HS-5 (cell line): ENCODE measurements around the gene ALOX15B.
"Not testable (repeated sequence)": the region's sequence is repeated elsewhere in the genome, so short reads cannot be mapped to it uniquely, and the experiment has no call there.

Source experiments
- DNase-seq: peaks from one replicate; pipeline ENCODE4 v3.0.0-alpha.2; 2012; ENCODE audit warnings: low read depth

The ALOX15B gene

DNA sequence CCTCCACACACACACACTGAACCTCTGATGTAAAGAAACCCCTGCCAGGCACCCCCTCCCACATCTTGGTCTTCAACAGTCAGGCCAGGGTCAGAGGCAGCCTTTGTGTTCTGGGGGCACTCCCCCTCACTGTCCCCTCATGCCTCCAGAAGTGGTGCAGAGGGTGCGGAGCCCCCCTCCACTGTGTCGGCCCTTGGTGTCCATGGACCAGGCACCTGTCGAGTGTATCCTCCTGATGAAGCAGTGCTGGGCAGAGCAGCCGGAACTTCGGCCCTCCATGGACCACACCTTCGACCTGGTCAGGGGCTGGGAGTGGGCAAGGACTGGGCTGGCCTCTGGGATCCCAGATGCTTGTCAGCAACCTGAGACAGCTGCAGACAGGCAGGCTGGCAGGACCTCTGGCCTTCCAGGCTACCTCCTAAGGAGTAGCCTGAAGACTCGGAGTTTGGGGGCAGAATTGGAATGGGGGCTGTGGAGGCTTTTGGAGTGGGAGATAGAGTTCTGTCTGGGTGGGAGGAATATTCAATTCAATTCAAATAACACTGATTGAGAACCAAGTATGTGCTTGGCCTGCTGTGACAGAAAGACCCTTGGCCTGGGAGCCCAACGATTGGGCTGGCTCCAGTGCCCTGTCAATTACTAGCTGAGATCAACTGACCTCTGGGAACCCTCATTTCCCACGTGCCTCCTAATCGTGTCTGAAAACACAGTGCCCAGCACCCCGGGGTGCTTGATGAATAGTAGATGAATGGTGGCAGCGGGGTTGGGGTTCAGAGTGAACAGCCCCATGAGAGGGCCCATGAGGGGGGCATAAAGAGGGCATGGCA, 24.9 kb upstream of the ALOX15B start:
- no peak for DNase-seq

DNA sequence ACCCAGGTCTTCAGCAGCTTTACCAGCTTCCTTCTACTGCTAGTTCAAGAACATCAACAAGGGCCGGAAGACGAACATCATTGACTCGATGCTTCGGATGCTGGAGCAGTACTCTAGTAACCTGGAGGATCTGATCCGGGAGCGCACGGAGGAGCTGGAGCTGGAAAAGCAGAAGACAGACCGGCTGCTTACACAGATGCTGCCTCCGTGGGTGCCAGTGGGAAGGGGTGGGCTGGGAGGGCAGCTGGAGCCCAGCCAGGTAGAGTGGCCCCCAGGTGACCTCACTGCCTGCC, 24.4 kb upstream of the ALOX15B start:
- no peak for DNase-seq

DNA sequence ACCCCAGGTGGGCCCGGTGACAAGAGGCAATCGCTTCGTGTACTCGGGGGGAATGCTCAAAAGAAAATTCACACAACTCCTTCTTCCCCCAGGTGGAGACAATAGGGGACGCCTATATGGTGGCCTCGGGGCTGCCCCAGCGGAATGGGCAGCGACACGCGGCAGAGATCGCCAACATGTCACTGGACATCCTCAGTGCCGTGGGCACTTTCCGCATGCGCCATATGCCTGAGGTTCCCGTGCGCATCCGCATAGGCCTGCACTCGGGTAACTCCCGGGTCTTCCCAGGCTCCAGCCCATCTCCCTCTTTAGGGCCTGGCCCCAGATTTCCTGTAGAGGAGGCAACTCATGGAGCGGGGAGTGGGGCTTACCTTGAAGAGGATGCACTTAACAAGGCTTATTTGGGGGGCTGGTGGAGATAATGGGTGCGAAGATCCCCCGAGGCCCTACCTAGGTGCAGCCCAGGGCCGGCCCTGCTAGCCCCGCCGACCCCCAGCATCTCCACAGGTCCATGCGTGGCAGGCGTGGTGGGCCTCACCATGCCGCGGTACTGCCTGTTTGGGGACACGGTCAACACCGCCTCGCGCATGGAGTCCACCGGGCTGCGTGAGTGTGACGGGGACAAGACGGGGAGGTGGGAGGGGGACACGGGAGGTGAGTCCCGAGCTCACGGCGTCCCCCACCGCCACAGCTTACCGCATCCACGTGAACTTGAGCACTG, 23.5 kb upstream of the ALOX15B start:
- no peak for DNase-seq

DNA sequence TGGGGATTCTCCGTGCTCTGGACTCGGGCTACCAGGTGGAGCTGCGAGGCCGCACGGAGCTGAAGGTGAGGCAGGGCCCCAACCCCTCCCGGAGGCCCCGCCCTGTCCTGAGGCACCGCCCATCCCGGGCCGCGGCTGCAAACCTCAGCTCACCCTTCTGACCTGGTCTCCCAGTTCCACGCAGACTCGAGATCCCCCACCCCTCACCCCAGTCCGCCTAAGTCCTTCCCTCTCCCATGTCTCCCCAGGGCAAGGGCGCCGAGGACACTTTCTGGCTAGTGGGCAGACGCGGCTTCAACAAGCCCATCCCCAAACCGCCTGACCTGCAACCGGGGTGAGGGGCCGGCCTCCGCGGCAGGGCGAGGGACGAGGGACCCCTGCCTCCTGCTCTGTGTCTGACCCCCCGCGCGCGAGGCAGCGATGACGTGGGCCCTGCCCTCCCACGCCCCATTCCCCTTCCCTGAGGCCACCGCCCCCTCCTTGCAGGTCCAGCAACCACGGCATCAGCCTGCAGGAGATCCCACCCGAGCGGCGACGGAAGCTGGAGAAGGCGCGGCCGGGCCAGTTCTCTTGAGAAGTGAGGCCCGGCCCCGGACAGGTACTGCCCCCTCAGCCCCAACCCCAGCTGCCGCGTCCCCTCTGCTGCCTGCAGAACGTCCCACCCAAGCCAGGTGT, 22.8 kb upstream of the ALOX15B start:
- DNase-seq = no peak

DNA sequence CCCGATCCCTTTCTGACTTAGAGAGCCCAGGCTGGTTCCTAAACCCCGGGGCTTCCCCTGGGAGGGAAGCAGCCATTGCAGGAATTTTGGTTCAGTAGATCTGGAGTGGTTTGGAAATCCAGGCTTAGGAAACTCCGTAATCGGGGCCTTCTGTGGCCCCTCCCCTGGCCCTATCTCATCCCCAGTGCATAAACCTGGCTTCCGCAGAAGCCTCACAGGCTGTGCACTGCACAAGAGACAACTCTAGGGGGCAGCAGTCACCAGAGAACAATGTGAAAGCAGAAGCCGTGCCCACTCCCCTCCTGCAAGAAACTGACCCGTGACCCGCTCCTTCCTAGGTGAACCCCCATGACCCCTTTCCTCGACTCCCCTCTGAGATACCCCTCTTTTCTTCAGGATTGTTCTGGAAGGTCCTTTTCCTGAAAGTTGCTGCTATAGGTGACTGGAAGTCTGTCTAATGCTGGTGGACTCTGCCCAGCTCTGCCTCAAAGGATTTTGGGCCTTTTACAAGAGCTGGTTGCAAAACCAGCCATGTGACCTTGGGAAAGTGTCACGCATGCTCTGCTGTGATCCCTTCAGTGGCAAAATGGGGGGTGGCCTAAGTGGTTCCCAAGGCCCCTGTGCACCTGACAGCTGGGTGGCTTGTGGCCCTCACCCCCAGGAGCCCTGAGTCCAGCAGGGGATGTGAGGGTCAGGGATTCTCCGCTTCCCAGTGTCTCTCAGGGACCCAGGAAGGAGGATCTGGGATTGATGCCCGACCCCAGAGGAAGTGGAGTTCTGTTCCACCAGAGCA, 22.0 kb upstream of the ALOX15B start:
- DNase-seq = no peak

DNA sequence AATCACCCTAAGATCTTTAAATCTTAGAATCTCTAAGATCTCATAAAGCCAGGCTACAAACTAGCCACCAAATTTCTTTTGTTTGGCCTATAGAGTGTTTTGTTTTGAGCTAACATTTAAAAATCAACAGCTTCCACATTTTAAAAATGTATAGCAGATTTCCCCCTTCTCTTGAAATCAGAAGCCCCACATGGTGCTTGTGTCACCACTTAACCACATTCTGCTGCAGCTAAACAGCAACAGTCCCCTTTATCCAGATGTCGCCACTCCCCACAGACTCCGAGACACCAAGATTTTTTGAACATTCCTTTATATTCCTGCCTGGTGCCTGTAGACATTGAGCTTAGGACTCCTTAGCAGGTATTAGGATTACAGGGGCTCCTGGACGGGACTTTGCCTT, 20.4 kb upstream of the ALOX15B start:
- no peak for DNase-seq

DNA sequence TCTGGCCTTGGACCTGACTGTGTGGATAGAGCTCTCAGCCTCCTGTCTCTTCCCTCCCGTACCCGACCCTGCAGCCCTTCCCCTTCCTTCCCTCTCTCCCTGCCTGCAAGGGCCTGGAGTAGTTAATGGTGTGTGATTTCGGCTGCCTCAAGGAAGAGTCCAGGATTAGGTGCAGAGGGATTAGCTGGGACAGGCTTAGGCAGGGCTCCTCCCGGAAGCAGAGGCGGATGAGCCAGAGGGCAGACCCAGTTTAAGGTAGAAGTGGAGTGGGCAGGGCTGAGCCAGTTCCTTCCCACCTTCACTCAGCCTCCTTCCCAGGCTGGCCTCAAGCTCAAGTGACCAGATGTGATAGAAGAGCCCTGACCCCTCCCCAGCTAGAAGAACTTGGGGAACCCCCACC, 19.7 kb upstream of the ALOX15B start:
- DNase-seq = no peak

DNA sequence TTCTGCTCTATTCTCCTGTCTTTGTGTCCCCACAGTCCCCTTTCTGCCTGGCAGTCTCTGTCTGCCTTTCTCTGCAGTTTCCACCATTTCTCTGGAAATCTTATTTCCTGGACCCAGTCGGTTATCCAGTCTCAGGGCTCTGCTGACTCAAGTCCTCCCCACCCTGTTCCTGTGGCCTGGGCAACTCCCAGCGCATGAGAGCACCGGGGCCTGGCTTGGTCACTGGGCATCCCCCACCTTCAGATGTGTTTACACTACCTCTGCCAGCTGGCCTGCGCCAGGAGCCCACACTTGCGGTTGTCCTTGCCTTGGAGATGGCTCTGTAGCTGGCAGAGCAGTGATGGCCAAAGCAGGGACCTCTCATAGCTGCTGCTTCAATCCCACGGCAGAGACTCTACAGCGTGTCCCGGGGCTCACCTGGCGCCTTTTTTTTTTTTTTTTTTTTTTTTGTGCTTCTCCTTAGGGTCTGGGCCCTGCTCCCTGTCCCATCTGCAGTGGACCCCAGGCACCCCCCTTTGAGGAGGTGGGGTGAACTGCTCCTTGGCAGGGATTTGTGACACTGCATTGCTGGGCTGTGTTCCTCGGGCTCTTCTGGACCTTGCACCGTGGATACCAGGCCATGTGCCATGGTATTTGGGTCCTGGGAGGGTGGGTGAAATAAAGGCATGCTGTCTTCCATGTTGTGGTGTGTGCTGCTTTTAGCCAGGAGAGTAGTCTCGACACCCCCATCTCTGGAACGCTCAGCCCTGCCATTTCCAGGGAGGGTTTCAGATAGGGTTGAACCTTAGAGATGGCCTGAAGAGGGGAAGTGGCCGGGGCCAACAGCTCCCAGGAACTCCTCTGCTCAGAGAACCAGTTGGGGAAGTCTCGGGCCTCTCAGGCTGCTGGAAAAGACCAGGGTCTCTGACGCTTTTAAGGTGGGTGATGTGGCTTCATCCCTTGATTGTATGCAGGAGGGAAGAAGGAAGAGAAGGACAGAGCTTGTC, 18.9 kb upstream of the ALOX15B start:
- DNase-seq = no peak

DNA sequence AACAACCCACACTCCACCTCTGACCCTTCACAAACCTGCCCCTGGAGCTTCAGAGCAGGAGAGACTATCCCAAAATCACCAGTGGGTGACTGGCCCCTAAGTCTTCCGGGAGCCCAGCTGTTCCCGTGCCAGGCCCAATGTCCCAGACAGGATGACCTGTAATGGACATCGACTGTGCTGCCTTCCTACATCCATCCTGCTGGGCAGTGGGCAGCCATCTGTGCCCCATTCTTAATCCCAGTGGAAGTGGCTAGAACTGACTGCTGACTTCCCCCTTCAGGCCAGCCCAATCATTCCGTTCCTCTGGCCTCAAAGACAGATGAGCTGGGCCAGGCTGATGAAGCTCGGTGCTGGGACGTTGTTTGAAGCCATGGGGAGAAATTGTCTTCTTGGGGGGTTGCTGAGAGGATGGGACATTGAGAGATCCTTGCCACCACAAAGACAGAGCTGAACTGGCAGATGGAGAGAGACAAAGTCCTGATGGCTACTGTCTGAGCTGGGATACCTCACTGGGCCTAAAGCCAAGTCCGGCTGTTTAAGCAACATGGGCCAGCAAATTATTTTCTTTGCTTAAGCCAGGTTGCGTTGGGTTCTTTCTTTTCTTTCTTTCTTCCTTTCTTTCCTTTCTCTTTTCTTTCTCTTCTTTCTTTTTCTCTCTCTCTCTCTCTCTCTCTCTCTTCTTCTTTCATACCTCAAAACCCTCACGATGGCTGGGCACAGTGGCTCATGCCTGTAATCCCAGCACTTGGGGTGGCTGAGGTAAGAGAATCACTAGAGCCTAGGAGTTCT, 17.9 kb upstream of the ALOX15B start:
- no peak for DNase-seq

DNA sequence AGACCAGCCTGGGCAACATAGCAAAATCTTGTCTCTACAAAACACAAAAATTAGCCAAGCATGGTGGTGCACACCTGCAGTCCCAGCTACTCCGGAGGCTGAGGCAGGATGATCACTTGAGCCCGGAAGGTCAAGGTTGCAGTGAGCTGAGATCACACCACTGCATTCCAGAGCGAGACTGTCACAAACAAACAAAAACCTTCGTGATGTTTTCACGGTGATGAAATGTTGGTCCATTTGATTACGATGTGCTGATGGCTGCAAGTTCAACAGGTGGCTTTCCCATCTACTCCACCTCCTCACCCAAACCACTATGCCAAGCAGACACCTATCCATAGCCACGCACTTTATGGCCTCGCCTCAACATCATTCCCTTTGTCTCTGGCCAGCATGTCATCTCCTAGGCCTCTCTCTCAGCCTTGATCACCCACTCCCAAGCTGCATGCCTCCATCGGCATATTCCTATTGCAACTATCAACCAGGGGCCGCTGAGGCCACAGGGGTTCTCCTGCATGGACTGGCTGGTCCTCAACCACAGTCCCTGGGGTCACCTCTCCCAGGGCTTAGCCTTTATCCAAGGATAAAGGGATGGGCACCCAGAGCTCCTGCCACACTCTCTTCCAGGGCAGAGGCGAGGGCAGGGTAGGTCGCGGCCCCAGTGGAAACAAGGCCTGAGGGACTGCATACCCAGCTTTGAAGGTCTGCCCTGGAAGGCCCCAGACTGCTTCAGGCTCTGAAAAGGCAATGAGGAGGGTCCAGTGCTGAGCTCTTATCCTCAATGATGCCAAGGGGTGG, 17.1 kb upstream of the ALOX15B start:
- DNase-seq = no peak

DNA sequence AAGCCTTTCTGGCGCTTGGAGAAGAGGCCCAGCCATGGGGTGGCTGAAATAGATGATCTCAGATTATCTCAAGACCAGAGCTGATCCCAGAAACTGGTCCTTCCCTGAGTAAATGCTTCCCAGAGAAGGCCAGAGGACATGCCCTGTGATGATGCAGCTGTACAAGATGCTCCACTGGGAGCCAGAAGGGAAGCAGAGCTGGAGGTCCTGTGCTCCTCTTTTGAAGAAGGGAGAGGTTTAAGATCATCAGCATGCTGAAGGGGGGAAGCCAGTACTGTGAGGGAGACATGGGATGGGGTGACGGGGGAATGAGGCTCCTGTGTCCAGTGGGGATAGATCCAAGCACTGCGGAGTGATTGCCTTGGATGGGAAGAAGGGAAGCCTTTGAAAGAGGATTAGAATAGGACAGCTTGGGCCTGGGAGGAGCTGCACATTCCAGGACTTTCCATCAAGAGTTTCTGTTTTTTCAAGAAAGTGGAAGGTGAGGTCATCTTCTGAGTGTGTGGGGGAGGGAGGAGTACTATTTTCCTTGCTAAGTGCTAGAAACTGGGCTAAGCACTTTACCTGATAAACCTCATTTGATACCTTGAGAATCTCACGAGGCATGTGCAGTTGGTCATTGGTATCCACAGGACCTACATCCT, 16.4 kb upstream of the ALOX15B start:
- no peak for DNase-seq

DNA sequence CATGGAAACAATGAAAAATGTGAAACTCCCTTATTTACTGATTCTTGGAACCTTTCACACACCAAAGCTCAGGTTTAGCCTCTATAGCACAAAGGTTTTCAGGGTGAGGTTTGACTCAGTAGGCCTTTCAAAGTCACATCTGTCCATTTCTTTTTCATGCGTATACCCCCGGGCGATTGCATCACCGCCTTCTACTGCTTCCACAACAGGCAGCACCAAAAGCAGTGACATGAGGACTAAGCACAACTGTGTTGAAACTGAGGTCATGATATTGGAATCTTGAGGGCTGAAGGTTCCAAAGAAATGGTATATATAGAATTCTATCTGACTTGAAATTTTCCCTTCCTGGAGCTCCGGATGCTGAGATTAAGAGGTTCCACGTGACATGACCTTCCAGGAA, 14.7 kb upstream of the ALOX15B start:
- DNase-seq = not testable (repeated sequence)

DNA sequence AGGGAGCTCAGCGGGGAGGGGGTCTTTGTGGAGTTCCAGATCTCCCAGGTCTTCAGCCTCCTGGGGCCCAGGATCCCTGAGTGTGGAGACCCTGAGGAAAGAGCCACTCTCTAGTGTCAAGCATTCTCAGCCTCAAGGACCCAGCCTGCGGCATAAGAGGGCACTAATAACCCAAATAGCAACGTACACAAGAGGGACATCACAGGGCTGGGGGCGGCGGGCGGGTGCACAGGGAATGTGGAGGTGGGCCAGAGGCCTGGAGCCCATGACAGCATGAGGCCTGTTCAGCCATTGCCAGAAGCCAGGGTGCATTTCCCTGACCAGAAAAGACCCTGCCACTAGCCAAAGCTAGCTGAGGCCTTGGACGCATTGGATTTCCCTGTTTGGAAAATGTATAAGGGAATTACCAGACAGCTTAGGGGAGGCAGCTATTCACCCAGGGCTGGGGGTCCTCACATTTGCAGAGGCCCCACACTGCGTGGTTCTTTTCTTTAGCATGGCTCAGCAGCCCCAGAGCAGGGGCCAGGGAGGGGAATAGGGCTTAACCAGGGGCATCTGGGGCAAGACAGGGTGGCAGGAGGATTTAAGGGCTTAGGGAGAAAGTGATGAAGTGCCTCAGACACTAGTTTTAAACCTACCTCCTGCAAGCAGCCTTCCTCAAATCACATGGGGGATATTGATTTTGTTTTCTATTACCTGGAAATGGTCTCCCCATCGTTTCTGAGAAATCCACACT, 13.5 kb upstream of the ALOX15B start:
- DNase-seq = no peak

DNA sequence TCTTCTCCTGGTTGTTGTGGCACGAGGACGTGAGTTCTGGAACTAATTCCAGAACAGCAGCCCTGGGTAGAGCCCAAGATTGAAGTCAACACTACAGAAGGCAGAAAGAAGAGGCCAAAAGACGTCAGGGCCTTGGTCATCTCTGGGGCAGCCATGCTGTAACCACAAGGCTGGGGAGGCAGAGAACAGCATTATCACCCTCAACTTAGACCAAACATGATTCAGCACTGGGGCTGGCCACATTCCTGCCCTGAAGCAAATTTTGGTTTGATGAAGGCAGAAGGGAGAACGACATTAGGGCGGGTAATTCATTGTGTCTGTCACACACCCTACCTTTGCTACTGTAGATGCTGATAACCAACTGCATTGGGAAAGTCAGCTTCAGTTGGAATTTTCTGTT, 9.7 kb upstream of the ALOX15B start:
- DNase-seq = no peak

DNA sequence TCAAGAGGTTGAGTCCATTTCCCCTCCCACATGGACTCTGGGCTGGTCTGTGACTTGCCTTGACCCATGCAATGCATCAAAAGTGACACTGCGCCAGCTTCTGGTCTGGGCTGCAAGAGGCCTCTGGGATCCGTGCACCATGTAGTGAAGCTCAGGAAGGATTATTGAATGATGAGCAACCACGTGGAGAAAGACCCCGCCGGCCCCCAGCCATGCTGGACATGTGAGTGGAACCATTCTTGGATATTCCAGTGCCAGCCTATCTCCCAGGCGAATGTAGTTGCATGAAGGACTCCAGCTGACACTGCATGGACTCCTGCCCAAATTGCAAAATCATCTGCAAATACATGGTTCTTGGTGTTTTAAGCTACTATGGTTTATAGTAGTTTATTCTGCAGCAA, 7.6 kb upstream of the ALOX15B start:
- DNase-seq = no peak

DNA sequence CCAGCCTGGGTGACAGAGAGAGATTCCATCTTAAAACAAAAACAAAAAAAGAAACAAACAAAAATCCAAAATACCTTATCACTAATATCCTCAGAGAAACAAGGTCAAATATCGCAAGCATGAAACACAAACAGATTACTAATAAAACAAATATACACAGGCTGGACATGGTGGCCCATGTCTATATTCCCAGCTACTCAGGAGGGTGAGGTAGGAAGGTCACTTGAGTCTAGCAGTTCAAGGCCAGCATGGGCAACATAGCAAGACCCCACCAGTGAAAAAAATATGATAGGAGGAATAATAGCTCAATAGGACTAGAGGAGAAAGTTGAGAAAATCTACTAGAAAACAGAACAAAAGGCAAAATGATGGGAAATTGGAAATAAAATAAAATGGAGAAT, 6.9 kb upstream of the ALOX15B start:
- DNase-seq = no peak

DNA sequence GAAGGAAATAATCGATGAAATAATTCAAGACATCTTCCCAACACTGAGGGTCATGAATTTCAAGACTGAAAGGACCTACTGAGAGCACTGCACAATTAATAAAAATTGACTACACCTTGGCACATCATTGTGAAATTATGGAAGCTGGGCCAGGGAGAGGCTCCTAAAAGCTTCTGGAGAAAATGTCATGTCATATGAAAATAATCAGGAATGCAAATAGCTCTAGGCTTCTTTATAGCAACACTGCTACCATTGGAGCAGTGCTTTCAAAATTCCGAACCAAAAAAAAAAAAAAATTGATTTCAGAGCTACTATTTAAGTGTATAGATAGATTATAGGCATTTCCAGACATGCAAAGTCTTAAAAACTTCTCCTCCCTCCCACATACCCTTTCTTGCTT, 6.4 kb upstream of the ALOX15B start:
- no peak for DNase-seq

DNA sequence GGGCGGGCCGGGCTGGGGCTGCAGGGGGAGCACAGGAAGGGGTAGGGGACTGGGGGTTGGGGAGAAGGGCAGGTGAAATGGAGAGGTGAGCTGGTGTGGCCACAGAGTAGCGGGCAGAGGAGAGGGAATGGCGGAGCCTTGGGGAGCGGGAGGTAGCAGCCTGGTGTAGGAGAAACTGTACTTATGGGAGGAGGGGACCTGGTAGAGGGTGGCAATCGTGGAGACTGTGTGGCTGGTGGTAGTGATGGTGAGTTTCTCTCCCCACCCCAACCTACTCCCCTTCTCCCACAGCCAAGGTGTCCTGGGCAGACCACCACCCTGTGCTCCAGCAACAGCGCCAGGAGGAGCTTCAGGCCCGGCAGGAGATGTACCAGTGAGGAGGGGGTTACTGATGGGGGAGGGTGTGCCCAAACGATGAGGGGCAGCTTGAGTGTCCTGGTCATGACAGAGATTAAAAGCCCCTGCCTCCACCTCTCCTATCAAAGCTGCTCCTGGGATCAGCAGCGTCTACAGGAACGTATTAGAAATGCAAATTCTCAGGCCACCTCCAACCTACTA, 831 bp downstream of the ALOX15B start:
- DNase-seq = no peak
